ENCODE measurements around the gene SPATA6L.

The SPATA6L gene

DNA sequence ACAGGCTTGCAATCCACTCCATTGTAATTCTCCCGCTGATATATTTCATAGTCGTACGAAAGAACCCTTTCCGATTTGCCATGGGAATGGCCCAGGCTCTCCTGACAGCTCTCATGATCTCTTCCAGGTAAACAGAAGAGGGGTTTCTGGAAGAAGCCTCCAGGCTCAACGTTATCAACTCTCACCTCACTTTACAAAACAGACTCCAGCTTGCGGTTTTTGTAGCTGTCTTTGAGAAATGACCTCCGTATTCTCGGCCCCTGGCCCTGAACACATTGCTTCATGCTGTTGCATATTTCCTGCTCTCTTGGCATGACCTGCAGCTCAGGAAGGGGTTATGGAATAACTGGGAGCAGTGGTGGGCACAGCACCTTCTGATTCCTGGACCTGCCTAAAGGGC is 90.3 kb downstream of the SPATA6L start:
- H3K36me3 ChIP-seq (ENCODE audit: insufficient read depth, low read length), result no peaks in the 10 kb centered on the region
- H2AFZ ChIP-seq (ENCODE audit: low read length), result no peak overlapping the region
- H3K9me2 ChIP-seq (ENCODE audit: low read depth, low read length), result no peaks in the 10 kb centered on the region
- H4K20me1 ChIP-seq (ENCODE audit: insufficient read depth, low read length), result no peaks in the 10 kb centered on the region
- TF ChIP-seq EZH2 (IDR thresholded peaks at IDR 0.05; ENCODE audit: borderline replicate concordance, low read length) (no peak), CTCF (IDR thresholded peaks at IDR 0.05; ENCODE audit: low read length) (no peak)
- H3K4me3 ChIP-seq (ENCODE audit: low read depth, low read length, poor library complexity, severe bottlenecking), result no peak overlapping the region
- H3K9ac ChIP-seq (ENCODE audit: low read length), result no peak overlapping the region
- H3K4me1 ChIP-seq (ENCODE audit: insufficient read depth, low read length, severe bottlenecking), result no peaks in the 10 kb centered on the region
- H3K27me3 ChIP-seq (ENCODE audit: insufficient read depth, low read length), result no peaks in the 10 kb centered on the region
- H3K79me2 ChIP-seq (ENCODE audit: insufficient read depth, low read length), result no peaks in the 10 kb centered on the region
- H3K27ac ChIP-seq (ENCODE audit: low read depth, low read length, poor library complexity, severe bottlenecking), result no peak overlapping the region
- no peaks in the 10 kb centered on the region for H3K9me3 ChIP-seq (ENCODE audit: low read length)
- no peaks in the 10 kb centered on the region for H3F3A ChIP-seq (ENCODE audit: insufficient read depth, low read length)
- H3K4me2 ChIP-seq (ENCODE audit: low read length), result no peak overlapping the region

DNA sequence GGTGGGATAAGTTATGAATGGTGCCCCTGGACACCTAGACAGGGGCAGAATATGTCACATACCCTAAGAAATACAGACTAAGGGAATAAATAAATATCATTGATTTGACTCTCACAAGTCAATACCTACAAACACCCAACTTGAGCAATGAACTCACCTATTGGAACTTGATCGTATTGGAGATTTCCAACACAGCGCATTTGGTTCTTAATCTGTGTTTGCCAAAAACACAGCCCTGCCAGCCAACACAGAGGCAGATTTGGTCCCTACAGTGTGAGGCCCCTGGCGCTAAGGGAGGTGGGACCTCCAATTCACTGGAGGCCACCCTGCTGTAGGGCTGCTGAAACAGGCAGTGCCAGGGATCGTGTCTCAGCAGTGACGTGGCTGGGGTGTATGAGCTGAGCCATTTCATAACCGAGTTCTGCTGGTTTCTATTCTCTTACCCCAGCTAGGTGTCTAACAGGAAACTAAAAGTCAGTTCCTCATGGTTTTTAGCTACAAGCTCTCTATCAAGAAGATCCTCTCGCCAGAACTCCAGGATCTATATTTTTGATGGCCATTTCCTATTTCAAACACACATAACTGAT is 91.5 kb downstream of the SPATA6L start:
- no peaks in the 10 kb centered on the region for H3K9me3 ChIP-seq (ENCODE audit: low read length)
- no peaks in the 10 kb centered on the region for H3K27me3 ChIP-seq (ENCODE audit: insufficient read depth, low read length)
- no peak overlapping the region for H3K4me2 ChIP-seq (ENCODE audit: low read length)
- TF ChIP-seq EZH2 (IDR thresholded peaks at IDR 0.05; ENCODE audit: borderline replicate concordance, low read length) (no peak), CTCF (IDR thresholded peaks at IDR 0.05; ENCODE audit: low read length) (no peak)
- no peaks in the 10 kb centered on the region for H4K20me1 ChIP-seq (ENCODE audit: insufficient read depth, low read length)
- no peaks in the 10 kb centered on the region for H3K79me2 ChIP-seq (ENCODE audit: insufficient read depth, low read length)
- no peak overlapping the region for H3K27ac ChIP-seq (ENCODE audit: low read depth, low read length, poor library complexity, severe bottlenecking)
- no peak overlapping the region for H2AFZ ChIP-seq (ENCODE audit: low read length)
- no peaks in the 10 kb centered on the region for H3K36me3 ChIP-seq (ENCODE audit: insufficient read depth, low read length)
- no peak overlapping the region for H3K9ac ChIP-seq (ENCODE audit: low read length)
- no peaks in the 10 kb centered on the region for H3F3A ChIP-seq (ENCODE audit: insufficient read depth, low read length)
- H3K9me2 ChIP-seq (ENCODE audit: low read depth, low read length), result no peaks in the 10 kb centered on the region
- H3K4me3 ChIP-seq (ENCODE audit: low read depth, low read length, poor library complexity, severe bottlenecking), result no peak overlapping the region
- H3K4me1 ChIP-seq (ENCODE audit: insufficient read depth, low read length, severe bottlenecking), result no peaks in the 10 kb centered on the region

DNA sequence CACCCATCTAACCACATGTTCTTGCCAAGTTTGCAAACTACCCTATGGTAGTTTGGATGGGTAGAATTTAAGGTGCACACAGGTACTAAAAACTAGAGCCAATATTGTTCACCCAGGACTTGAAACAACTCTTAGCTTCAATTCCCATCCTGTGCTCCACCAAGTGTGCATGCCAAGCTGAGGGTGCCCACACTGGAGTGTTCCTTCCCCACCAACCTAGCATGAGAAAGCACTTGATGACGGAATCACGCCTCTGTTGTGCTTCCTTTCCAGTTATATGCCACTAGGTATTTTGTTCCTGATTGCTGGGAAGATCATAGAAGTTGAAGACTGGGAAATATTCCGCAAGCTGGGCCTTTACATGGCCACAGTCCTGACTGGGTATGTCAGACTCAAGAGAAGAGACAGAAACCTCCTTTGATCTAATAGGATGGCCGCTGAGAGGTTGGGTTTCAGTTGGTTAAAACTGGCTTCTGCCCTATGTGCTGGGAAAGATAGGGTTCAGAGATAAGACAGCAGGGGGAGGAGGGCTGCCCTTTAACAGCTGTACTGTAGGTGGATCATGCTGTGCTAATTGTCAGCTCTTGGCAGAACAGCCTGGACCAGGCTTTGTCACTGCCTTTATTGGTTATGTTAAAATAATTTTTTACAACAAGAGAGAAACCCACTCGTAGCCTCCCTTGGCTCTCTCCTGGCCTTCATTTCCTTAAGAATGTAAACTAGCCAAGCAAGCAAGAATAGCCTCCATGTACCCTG is 92.5 kb downstream of the SPATA6L start:
- Histone ChIP-seq H3K4me1 (ENCODE audit: insufficient read depth, low read length, severe bottlenecking) (no peaks in the 10 kb centered on the region), H3K9me2 (ENCODE audit: low read depth, low read length) (no peaks in the 10 kb centered on the region), H3F3A (ENCODE audit: insufficient read depth, low read length) (no peaks in the 10 kb centered on the region), H3K27ac (ENCODE audit: low read depth, low read length, poor library complexity, severe bottlenecking) (no peak overlapping the region), H3K4me3 (ENCODE audit: low read depth, low read length, poor library complexity, severe bottlenecking) (no peak overlapping the region), H4K20me1 (ENCODE audit: insufficient read depth, low read length) (no peaks in the 10 kb centered on the region), H3K4me2 (ENCODE audit: low read length) (no peak overlapping the region), H3K27me3 (ENCODE audit: insufficient read depth, low read length) (no peaks in the 10 kb centered on the region), H3K9ac (ENCODE audit: low read length) (no peak overlapping the region), H3K9me3 (ENCODE audit: low read length) (no peaks in the 10 kb centered on the region), H3K36me3 (ENCODE audit: insufficient read depth, low read length) (no peaks in the 10 kb centered on the region), H2AFZ (ENCODE audit: low read length) (no peak overlapping the region), H3K79me2 (ENCODE audit: insufficient read depth, low read length) (no peaks in the 10 kb centered on the region)
- no peak for TF ChIP-seq CTCF (IDR thresholded peaks at IDR 0.05; ENCODE audit: low read length)
- no peak for TF ChIP-seq EZH2 (IDR thresholded peaks at IDR 0.05; ENCODE audit: borderline replicate concordance, low read length)
